A549 (cell line): ENCODE results near the gene NOC4L. TPM values are rescaled to one million over a fixed set of nuclear protein-coding genes. Genes with fewer than 3 reads are reported as not detected.

Experiments used
- ATAC-seq, 2 experiments: fragments of 200-7000 bp in 1 of 2; fragments of >200 bp in 1 of 2; cut with Nextera tagmentation in 1 of 2; cut with Tn5 transposase in 1 of 2; 3 replicates each; pipeline versions ENCODE4 v1.8.0 to v1.9.1; 2018 to 2020; ENCODE audit warnings: mild to moderate bottlenecking in 1 of 2, moderate library complexity in 1 of 2
- CTCF ChIA-PET: fragments of 300-600 bp; sonication (Branson Sonifier 250); formaldehyde crosslinking; extraction: SDS; loops from one replicate; lab custom pipeline; 2021; ENCODE audit warnings: antibody characterized with exemption, inconsistent platforms; lab: Yijun Ruan, JAX
- POLR2A ChIA-PET: fragments of 350-600 bp; formaldehyde crosslinking; extraction: SDS; loops from one replicate; lab custom pipeline; 2021; ENCODE audit warnings: antibody characterized with exemption, inconsistent platforms; lab: Yijun Ruan, JAX
- DNase-seq, 2 experiments: peaks; one replicate each; pipeline versions ENCODE4 v3.0.0 to v3.0.0-alpha.2; 2011 to 2016; ENCODE audit warnings: low read depth in 1 of 2, low spot score in 1 of 2
- FAIRE-seq: peaks from 2 replicates; lab custom pipeline; 2011; peaks lifted over from hg19 to GRCh38; lab: Jason Lieb, UNC
- H3K27ac ChIP-seq, 2 experiments: fragments of >200 bp; sonication (Bioruptor Twin); formaldehyde crosslinking; 3 replicates each; pipeline ENCODE4 v1.5.1; 2016 to 2017
- H3K4me1 ChIP-seq: fragments of >200 bp; sonication (Bioruptor Twin); formaldehyde crosslinking; 3 replicates; pipeline ENCODE4 v1.6.1; 2016
- H3K4me2 ChIP-seq: fragments of >200 bp; sonication (Bioruptor Twin); formaldehyde crosslinking; 3 replicates; pipeline ENCODE4 v1.6.1; 2016
- H3K4me3 ChIP-seq: fragments of >200 bp; sonication (Bioruptor Twin); formaldehyde crosslinking; 3 replicates; pipeline ENCODE4 v1.5.1; 2016
- H3K9me3 ChIP-seq: fragments of >200 bp; sonication (Bioruptor Twin); formaldehyde crosslinking; 3 replicates; pipeline ENCODE4 v1.6.1; 2016
- BHLHE40 ChIP-seq: IDR thresholded peaks from 2 replicates; pipeline ENCODE4 v1.6.1; 2012; ENCODE audit warnings: low read depth, low read length, inconsistent platforms
- CBX8 ChIP-seq: fragments of 200-600 bp; sonication (generic); IDR thresholded peaks from 2 replicates; pipeline ENCODE4 v1.6.1; 2016
- E2F6 ChIP-seq: IDR thresholded peaks from 2 replicates; pipeline ENCODE4 v1.6.1; 2012; ENCODE audit warnings: low read depth, borderline replicate concordance
- EHF ChIP-seq: fragments of 250-450 bp; sonication (Bioruptor Pico); IDR thresholded peaks from 2 replicates; pipeline ENCODE4 v1.5.0; 2020; ENCODE audit warnings: mild to moderate bottlenecking
- HDAC2 ChIP-seq: fragments of 200-600 bp; sonication (generic); IDR thresholded peaks from 2 replicates; pipeline ENCODE4 v1.6.1; 2016
- HOXA7 ChIP-seq: fragments of 250-450 bp; sonication (Bioruptor Pico); IDR thresholded peaks from 2 replicates; pipeline ENCODE4 v1.5.0; 2020; ENCODE audit warnings: mild to moderate bottlenecking, moderate library complexity
- HOXB13 ChIP-seq: fragments of 250-450 bp; sonication (Bioruptor Pico); IDR thresholded peaks from 2 replicates; pipeline ENCODE4 v1.5.0; 2020; ENCODE audit warnings: low read depth, mild to moderate bottlenecking, moderate library complexity
- HOXB5 ChIP-seq: fragments of 250-450 bp; sonication (Bioruptor Pico); IDR thresholded peaks from 2 replicates; pipeline ENCODE4 v1.5.0; 2020; ENCODE audit warnings: mild to moderate bottlenecking, moderate library complexity
- KDM1A ChIP-seq: fragments of 200-600 bp; sonication (generic); IDR thresholded peaks from 2 replicates; pipeline ENCODE4 v1.6.1; 2016; ENCODE audit warnings: low read depth, mild to moderate bottlenecking
- KDM5A ChIP-seq: fragments of 200-600 bp; sonication (generic); IDR thresholded peaks from 2 replicates; pipeline ENCODE4 v1.6.1; 2016; ENCODE audit warnings: antibody characterized with exemption, mild to moderate bottlenecking
- MAFK ChIP-seq: fragments of 450-650 bp; IDR thresholded peaks from 2 replicates; pipeline ENCODE4 v1.6.1; 2014; ENCODE audit not compliant: partially characterized antibody
- MAX ChIP-seq: IDR thresholded peaks from 2 replicates; pipeline ENCODE4 v1.6.1; 2012
- MYC ChIP-seq: IDR thresholded peaks from 2 replicates; pipeline ENCODE4 v1.6.1; 2012; ENCODE audit warnings: mild to moderate bottlenecking, inconsistent platforms, low read length, improper control_type of control experiment, borderline replicate concordance
- NFE2L2 ChIP-seq: fragments of 150-350 bp; conservative IDR thresholded peaks from 2 replicates; pipeline ENCODE4 v1.6.1; 2014; ENCODE audit warnings: low read length
- NR3C1 ChIP-seq: fragments of >200 bp; sonication (Bioruptor Twin); formaldehyde crosslinking; IDR thresholded peaks from 3 replicates; pipeline ENCODE4 v1.6.1; 2017
- POLR2AphosphoS2 ChIP-seq: conservative IDR thresholded peaks from 2 replicates; pipeline ENCODE4 v1.6.1; 2012; ENCODE audit warnings: low read length, improper control_type of control experiment, inconsistent platforms
- SREBF2 ChIP-seq: fragments of 450-650 bp; IDR thresholded peaks from 2 replicates; pipeline ENCODE4 v1.6.1; 2014; ENCODE audit warnings: mild to moderate bottlenecking, moderate library complexity
- TP53 ChIP-seq: fragments of 250-450 bp; sonication (Bioruptor Pico); IDR thresholded peaks from 2 replicates; pipeline ENCODE4 v1.5.0; 2021; ENCODE audit warnings: mild to moderate bottlenecking, moderate library complexity
- ZFP36 ChIP-seq: fragments of 450-650 bp; IDR thresholded peaks from 2 replicates; pipeline ENCODE4 v1.6.1; 2014; ENCODE audit warnings: borderline replicate concordance; ENCODE audit not compliant: partially characterized antibody
- ZSCAN20 ChIP-seq: fragments of 250-450 bp; sonication (Bioruptor Pico); IDR thresholded peaks from 2 replicates; pipeline ENCODE4 v1.8.0; 2022; ENCODE audit warnings: mild to moderate bottlenecking, moderate library complexity
- WGBS: methylation state at CpG from one replicate; pipeline ENCODE4 v1.1.6; 2017; ENCODE audit errors: missing lambda C conversion rate; 5-methylcytosine and 5-hydroxymethylcytosine counted together
- polyA plus RNA-seq, 4 experiments: library from polyadenylated mRNA; depleted of rRNA in 3 of 4; stranded (reverse); fragments of >200 nt; fragmentation: RNase III in 1 of 4; extraction: RNeasy Plus Mini Kit Qiagen cat#74134 plus additional on column Dnase treatment in 1 of 4; gene quantifications; 2 replicates in 3 of 4; 3 replicates in 1 of 4; pipeline ENCODE4 v1.2.3, GENCODE V29; 2011 to 2017

NOC4L gene
- polyA plus RNA-seq, 2 of the 4 experiments (the other 2 are of a cell fraction), result 12.1 to 34.1 TPM

- no peak overlapping the region for H3K4me2 ChIP-seq
- CTCF ChIA-PET, result interaction anchor here (0.6 to 1.2 kb wide), 4 partner anchors 21 to 260 kb away, joined by 3 to 6 read pairs (median 4); no protein-coding TSS in a partner anchor
- FAIRE-seq, result no peak
Observed at GRCh38 chr12:132154941-132155770, 10.9 kb downstream of the NOC4L start.

DNA sequence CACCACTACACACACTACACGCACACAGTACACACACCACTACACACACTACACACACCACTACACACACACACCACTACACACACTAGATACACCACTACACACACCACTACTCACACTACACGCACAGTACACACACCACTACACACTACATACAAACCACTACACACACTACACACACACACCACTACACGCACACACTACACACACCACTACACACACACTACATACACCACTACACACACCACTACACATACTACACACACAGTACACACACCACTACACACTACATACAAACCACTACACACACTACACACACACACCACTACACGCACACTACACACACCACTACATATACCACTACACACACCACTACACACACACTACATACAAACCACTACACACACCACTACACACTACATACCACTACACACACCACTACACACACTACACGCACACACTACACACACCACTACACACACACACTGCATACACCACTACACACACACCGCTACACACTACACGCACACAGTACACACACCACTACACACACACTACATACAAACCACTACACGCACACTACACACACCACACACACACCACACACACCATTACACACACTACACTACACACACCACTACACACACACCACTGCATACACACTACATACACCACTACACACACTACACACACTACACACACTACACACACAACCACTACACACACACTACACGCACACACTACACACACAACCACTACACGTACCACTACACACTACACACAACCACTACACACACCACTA is 11.7 kb downstream of the NOC4L start:
- H3K4me3 ChIP-seq, result no peak overlapping the region
- no peak overlapping the region for H3K27ac ChIP-seq
- DNase-seq (no peak), FAIRE-seq (no peak), ATAC-seq (no peak)
- H3K4me1 ChIP-seq, result no peaks in the 10 kb centered on the region
- H3K9me3 ChIP-seq, result no peaks in the 10 kb centered on the region
- ChIA-PET CTCF (interaction anchor here (1.1 to 1.2 kb wide), 3 partner anchors 20 to 258 kb away, joined by 4 to 6 read pairs (median 5); no protein-coding TSS in a partner anchor), POLR2A (no interaction called here)
- no peak for TF ChIP-seq NFE2L2
- WGBS, result 81% methylated on average over 10 of the region's 10 CpGs
- no peak overlapping the region for H3K4me2 ChIP-seq

More at GRCh38 chr12:132154941-132155770, 10.9 kb downstream of the NOC4L start:
- H3K4me3 ChIP-seq, result no peak overlapping the region
- WGBS, result 89% methylated on average over 45 of the region's 51 CpGs
- POLR2A ChIA-PET, result no interaction called here
- no peaks in the 10 kb centered on the region for H3K9me3 ChIP-seq
- DNase-seq (peak in 1 of 2 experiments; percentile 36), ATAC-seq (no peak; a peak in 2 of 6 replicates)
- TF ChIP-seq HDAC2 (0 out of 2 replicates have a peak, but pooled peaks have one; percentile 26), TP53 (no peak)
- TF ChIP-seq, all 56 proteins: peak for 1
- H3K4me1 ChIP-seq, result no peaks in the 10 kb centered on the region
- H3K27ac ChIP-seq, result no peak overlapping the region

- H3K9me3 ChIP-seq, result no peaks in the 10 kb centered on the region
- ChIA-PET POLR2A (no interaction called here), CTCF (no interaction called here)
- H3K4me2 ChIP-seq, result no peak overlapping the region
- no peak overlapping the region for H3K4me3 ChIP-seq
- no peak for FAIRE-seq
- DNase-seq, result no peak
- TF ChIP-seq POLR2AphosphoS2, result no peak
- TF ChIP-seq E2F6, result no peak
- no peak for TF ChIP-seq HOXA7 (CRISPR knock-in tag)
- no peak for TF ChIP-seq ZFP36
- no peak for TF ChIP-seq TP53
- TF ChIP-seq EHF, result no peak
- TF ChIP-seq KDM5A, result no peak
- TF ChIP-seq MAX, result no peak
- no peak for TF ChIP-seq KDM1A
- no peak for TF ChIP-seq NFE2L2
- TF ChIP-seq NR3C1, result no peak
- no peak for TF ChIP-seq MYC
- TF ChIP-seq BHLHE40, result no peak
- TF ChIP-seq SREBF2, result no peak
- no peak for TF ChIP-seq MAFK
- no peak for TF ChIP-seq HOXB5
- no peak for TF ChIP-seq HOXB13
- TF ChIP-seq ZSCAN20 (CRISPR knock-in tag), result no peak
- no peak for TF ChIP-seq CBX8
- H3K27ac ChIP-seq, result no peak overlapping the region
- WGBS, result 74% methylated on average over 8 of the region's 8 CpGs
- H3K4me1 ChIP-seq, result no peaks in the 10 kb centered on the region
- no peak for ATAC-seq
Observed at GRCh38 chr12:132156573-132157325, 12.5 kb downstream of the NOC4L start.
